Measurements from ENCODE around the gene CRISPLD2.

The CRISPLD2 gene

GRCh38 chr16:84925092-84925772 lies 105.4 kb downstream of the CRISPLD2 start:
- peak; percentile 63 to 84 for DNase-seq
- TF ChIP-seq POLR2A (IDR thresholded peaks at IDR 0.05; ENCODE audit: low read length): no peak
- TF ChIP-seq GATA1 (IDR thresholded peaks at IDR 0.05; ENCODE audit: low read depth, low read length): no peak

DNA sequence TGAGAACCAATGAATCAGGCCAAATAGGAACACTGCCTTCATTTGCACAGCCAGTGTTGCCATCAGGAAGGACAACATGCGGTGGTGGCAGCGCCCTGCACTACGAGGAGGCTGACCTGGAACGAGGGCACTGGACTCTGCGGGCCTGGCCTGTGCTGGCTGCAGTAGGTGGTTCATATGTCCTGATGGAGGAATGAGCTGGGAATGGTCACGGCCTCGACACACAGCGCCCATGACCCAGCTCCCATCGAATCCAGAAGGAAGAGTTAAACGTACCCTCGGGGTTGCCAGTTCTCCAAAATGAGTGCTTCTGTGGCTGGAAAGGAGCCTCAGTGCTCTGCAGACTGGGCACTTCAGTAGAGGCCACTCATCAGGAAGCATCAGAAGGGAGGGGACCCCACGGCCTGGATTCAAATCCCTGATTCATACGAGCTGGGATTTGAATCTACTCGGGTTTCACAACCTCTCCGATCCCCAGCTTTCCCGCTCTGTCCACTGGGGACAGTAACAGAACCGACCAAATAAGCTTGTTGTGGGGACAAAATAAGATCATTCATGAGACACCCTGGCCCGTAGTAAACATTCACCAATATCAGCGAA lies 106.1 kb downstream of the CRISPLD2 start:
- DNase-seq: no peak
- TF ChIP-seq POLR2A (IDR thresholded peaks at IDR 0.05; ENCODE audit: low read length): no peak
- no peak for TF ChIP-seq GATA1 (IDR thresholded peaks at IDR 0.05; ENCODE audit: low read depth, low read length)

GRCh38 chr16:84926462-84926861 lies 106.7 kb downstream of the CRISPLD2 start:
- TF ChIP-seq POLR2A (IDR thresholded peaks at IDR 0.05; ENCODE audit: low read length) (no peak), GATA1 (IDR thresholded peaks at IDR 0.05; ENCODE audit: low read depth, low read length) (no peak)
- no peak for DNase-seq

DNA sequence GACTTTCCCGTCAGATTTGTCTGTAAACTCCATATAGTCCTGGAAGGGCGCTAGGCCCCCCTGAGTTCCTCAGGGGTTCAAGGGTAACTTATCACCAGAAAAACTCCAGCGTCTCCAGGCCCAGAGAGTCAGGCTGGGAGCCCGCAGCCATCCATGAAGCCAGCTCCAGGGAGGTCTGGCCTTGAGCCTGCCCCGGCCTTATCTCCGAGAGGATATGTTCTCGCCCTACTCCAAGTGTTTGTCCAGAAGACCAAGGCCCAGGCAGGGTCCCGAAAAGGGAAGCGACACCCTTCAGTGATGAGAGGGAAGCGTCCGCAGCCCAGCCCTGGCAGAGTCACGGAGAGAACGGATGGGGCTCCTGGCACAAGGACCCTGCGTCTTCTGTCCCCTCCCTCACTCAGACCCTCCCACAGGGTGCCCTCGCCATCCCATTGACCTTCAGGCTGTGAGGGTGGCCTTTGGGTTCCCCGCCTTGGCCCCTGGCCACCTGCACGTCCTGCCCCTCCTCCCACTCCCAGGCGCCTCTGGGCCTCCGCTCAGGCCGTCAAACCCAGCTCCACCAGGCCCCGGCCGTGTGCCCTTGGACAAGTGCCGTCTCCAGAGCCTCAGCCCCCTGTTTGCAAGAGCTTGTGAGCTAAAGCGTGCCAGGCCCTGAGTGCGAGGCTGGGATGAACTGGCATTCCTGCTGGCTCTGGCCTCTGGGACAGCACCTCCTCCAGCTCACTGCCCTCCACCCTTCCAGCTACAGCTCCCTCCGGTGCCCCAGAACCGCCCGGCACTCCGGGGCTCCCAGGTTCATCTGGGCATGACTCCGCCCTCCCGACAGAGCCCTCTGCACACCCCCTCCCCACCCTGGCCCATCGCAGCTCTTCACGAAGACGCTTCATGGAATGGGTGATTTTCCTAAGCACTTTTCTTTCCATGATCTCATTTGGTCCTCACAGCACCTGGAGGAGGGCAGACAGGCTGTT lies 108.1 kb downstream of the CRISPLD2 start:
- no peak for TF ChIP-seq GATA1 (IDR thresholded peaks at IDR 0.05; ENCODE audit: low read depth, low read length)
- DNase-seq: no peak

DNA sequence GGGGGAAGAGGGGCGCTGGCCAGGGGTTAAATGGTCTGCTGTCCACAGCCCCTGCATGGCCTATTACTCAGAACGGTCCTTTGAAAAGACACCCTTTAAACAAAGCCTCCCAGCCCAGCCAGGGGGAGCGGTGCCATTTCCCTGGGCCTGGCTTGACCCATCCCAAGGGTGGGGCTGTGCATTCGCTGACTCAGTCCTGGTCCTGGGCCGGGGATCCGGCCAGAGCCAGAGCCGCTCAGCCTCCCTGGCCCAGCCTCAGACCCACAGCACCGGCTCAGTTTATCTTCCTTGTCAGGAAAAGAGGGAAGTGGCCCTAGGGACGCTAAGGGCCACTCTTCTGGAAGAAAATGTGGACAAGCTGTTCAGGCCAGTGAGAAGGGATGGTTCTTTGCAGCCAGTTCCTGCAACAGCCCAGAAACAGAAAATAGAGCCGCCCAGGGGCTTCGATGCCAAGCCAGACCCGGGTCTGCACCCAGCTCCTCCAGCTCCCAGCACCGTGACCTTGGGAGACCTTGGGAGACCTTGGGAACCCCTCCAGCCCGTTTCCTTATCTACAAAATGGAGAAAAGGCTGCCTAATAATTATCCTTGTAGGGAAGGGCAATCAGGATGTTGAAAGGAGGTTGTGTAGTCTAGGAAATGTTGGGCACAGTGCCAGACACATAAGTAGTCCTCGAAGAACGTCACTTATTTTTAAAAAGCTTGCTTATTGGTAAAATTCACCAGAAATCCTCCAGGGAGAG lies 109.1 kb downstream of the CRISPLD2 start:
- TF ChIP-seq GATA1 (IDR thresholded peaks at IDR 0.05; ENCODE audit: low read depth, low read length) (no peak), POLR2A (IDR thresholded peaks at IDR 0.05; ENCODE audit: low read length) (no peak)
- DNase-seq: no peak

DNA sequence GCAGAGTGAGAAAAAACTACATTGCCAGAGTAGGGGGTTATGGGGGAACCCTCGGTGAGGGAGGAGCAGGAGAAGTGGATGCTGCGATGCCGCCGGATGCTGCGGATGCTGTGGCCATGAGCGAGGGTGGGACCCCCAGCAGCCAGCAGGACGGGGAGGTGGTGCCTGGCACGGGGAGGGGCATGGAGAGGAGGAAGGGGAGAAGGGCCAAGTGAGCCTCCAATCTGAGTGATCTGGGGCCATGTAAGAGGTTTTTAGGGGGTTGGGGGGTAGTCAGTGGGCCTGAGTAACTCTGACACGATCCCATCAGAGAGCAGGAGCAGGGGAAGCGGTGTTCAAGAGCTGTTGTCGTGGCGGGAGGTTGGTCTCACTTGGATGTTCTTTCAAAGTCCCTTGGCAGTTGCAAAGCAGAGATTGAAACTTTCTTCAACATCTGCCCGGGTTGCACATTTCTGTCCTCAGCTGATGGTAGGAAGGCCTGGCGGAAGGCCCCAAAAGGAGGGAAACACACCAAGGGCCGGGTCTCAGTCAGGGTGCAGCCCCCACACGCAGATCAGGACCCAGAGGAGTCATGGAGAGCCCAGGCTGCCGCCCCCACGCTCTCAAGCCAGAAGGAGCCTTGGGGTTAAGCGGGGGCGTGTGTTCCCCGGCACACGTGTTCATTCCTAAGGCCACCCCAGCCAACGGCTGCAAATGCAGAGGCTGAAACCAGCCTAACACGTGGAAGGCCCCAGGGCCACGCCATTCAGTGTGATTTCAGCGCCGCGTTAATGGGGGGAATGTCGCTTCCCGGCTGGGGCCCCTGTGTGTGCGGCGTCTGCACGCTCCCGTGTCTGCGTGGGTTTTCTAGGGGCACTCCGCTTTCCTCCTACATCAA lies 109.9 kb downstream of the CRISPLD2 start:
- peak; percentile 11 to 41 for DNase-seq
- no peak for TF ChIP-seq POLR2A (IDR thresholded peaks at IDR 0.05; ENCODE audit: low read length)
- TF ChIP-seq GATA1 (IDR thresholded peaks at IDR 0.05; ENCODE audit: low read depth, low read length): no peak

DNA sequence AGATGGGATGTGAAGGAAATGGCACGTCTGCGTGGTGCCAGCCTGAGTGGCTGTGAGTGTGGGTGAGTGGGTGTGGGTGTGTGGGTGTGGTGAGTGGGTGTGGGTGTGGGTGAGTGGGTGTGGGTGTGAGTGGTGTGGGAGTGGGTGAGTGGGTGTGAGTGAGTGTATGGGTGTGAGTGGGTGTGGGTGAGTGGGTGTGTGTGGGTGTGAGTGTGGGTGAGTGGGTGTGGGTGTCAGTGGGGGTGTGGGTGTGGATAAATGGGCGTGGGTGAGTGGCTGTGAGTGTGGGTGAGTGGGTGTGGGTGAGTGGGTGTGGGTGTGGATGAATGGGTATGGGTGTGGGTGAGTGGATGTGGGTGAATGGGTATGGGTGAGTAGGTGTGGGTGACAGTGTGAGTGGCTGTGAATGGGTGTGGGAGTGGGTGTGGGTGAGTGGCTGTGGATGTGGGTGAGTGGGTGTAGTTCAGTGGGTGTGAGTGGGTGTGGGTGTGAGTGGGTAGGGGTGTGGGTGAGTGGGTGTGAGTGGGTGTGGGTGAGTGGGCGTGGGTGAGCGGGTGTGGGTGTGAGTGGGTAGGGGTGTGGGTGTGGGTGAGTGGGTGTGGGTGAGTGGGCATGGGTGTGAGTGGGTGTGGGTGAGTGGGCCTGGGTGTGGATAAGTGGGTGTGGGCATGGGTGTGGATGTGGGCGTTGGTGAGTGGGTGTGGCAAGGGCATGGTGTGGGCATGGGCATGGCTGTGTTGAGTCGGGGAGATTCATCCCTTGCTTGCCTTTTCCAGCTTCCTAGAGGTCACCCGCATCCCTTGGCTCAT lies 110.7 kb downstream of the CRISPLD2 start:
- DNase-seq: no peak
- TF ChIP-seq GATA1 (IDR thresholded peaks at IDR 0.05; ENCODE audit: low read depth, low read length): no peak
- no peak for TF ChIP-seq POLR2A (IDR thresholded peaks at IDR 0.05; ENCODE audit: low read length)

GRCh38 chr16:84931107-84931494 lies 111.3 kb downstream of the CRISPLD2 start:
- TF ChIP-seq POLR2A (IDR thresholded peaks at IDR 0.05; ENCODE audit: low read length) (no peak), GATA1 (IDR thresholded peaks at IDR 0.05; ENCODE audit: low read depth, low read length) (no peak)
- DNase-seq: no peak

- no peak for TF ChIP-seq GATA1 (IDR thresholded peaks at IDR 0.05; ENCODE audit: low read depth, low read length)
- no peak for TF ChIP-seq POLR2A (IDR thresholded peaks at IDR 0.05; ENCODE audit: low read length)
- DNase-seq: no peak
Measured at GRCh38 chr16:84931506-84931905, 111.7 kb downstream of the CRISPLD2 start.

DNA sequence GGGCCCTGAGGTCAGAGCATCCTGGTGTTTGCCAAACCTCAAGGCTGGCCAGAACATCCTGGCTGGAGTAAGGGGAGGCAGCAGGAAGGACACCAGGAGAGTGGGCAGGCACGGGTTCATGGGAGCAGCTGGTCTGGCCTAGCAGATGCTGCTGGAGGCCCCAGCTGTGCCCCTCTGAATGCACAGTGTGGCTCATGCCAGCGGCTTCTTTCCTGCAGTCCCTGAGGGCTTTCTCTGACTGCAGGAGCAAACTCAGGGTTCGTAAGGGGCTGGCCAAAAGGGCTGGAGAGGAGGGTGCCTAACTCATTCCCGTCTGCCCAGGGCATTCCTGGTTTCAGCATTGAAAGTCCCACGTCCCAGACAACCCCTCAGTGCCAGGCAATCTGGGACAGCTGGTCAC lies 112.9 kb downstream of the CRISPLD2 start:
- no peak for DNase-seq
- TF ChIP-seq GATA1 (IDR thresholded peaks at IDR 0.05; ENCODE audit: low read depth, low read length) (no peak), POLR2A (IDR thresholded peaks at IDR 0.05; ENCODE audit: low read length) (no peak)

- DNase-seq: no peak
- TF ChIP-seq POLR2A (IDR thresholded peaks at IDR 0.05; ENCODE audit: low read length): no peak
- TF ChIP-seq GATA1 (IDR thresholded peaks at IDR 0.05; ENCODE audit: low read depth, low read length): no peak
Measured at GRCh38 chr16:84933774-84934631, 114.2 kb downstream of the CRISPLD2 start.

Measured in erythroblast (primary cell).